DOHH2 (cell line): ENCODE data around the gene ARF1.

Experiments used
- CTCF ChIP-seq: fragments of 200-600 bp; sonication (generic); IDR thresholded peaks from one replicate; pipeline ENCODE4 v1.5.1; 2014; ENCODE audit warnings: antibody characterized with exemption, mild to moderate bottlenecking, low read depth, low read length; ENCODE audit not compliant: poor library complexity, severe bottlenecking
- EZH2phosphoT487 ChIP-seq: fragments of 200-600 bp; sonication (generic); IDR thresholded peaks from 2 replicates; pipeline ENCODE4 v1.6.1; 2017; ENCODE audit warnings: borderline replicate concordance, mild to moderate bottlenecking, antibody characterized with exemption, low read length, moderate library complexity, mixed read lengths

DNA sequence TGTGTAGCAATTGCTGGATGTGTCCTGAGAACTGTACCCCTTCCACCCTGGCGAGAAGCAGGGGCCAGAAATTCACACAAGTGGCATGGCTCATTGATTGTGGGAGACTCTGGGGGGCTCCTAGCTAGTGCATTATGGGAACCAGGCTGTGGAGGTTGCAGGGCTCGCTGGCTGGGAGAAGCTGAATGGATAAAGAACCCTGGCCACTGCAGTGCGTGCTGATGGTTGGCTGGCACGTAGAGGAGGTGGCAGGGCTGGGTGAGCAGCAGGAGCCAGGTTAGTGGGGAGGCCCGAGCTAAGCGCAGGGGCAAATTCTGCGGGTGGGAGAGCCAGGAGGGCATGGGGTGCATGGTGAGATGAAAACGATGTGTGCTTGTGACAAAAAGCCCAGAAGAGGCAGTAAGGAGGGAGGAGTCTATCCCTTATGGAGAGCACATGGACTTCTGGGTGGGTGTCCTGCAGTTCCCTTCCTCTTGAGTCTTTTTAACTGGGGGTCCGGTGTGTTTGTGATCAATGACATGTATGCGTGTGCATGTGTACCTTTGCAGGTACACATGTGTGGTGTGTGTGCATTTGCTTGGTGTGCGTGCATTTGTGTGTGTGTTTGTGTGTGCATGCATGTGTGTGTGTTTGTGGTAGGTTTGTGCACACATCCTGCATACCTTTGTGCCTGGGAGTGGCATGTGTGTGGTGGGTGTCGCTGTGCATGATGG is 61.1 kb downstream of the ARF1 start:
- TF ChIP-seq CTCF, result no peak
- TF ChIP-seq EZH2phosphoT487, result no peak
